ENCODE data around the gene ROR1. TPM values are rescaled to one million over a fixed set of nuclear protein-coding genes. Genes with fewer than 3 reads are reported as not detected.

Gene ROR1
- total RNA-seq, 3 donors from 2014 or later: 3.1 to 19.8 (median 3.4) TPM

- intact Hi-C loops (cut with DNase I, micrococcal nuclease): no loop called here
- no peaks in the 10 kb centered on the region for H3K36me3 ChIP-seq (ENCODE audit: low read depth)
- H3K4me3 ChIP-seq: no peak overlapping the region
- no peak for ATAC-seq
- no peak for DNase-seq
- no peaks in the 10 kb centered on the region for H3K4me1 ChIP-seq (ENCODE audit: low read depth)
- no peak for TF ChIP-seq CTCF (IDR thresholded peaks at IDR 0.05)
- no peaks in the 10 kb centered on the region for H3K9me3 ChIP-seq
Measured at GRCh38 chr1:64121766-64122385, 348.1 kb downstream of the ROR1 start.

- intact Hi-C loops (cut with DNase I, micrococcal nuclease): no loop called here
- ATAC-seq (no peak), DNase-seq (no peak)
- no peak for TF ChIP-seq CTCF (IDR thresholded peaks at IDR 0.05)
- H3K36me3 ChIP-seq (ENCODE audit: low read depth): no peaks in the 10 kb centered on the region
- no peaks in the 10 kb centered on the region for H3K9me3 ChIP-seq
- H3K4me1 ChIP-seq (ENCODE audit: low read depth): no peaks in the 10 kb centered on the region
- no peak overlapping the region for H3K4me3 ChIP-seq
Measured at GRCh38 chr1:64122588-64122987, 348.8 kb downstream of the ROR1 start.

GRCh38 chr1:64124704-64125440 lies 351.1 kb downstream of the ROR1 start:
- ATAC-seq: no peak
- TF ChIP-seq CTCF (IDR thresholded peaks at IDR 0.05): no peak
- intact Hi-C loops (cut with DNase I, micrococcal nuclease): no loop called here
- H3K4me3 ChIP-seq: no peak overlapping the region
- DNase-seq: no peak
- no peaks in the 10 kb centered on the region for H3K9me3 ChIP-seq
- no peaks in the 10 kb centered on the region for H3K4me1 ChIP-seq (ENCODE audit: low read depth)
- no peaks in the 10 kb centered on the region for H3K36me3 ChIP-seq (ENCODE audit: low read depth)

- Histone ChIP-seq H3K9me3 (no peaks in the 10 kb centered on the region), H3K36me3 (ENCODE audit: low read depth) (no peaks in the 10 kb centered on the region), H3K4me3 (no peak overlapping the region), H3K4me1 (ENCODE audit: low read depth) (no peaks in the 10 kb centered on the region)
- ATAC-seq (no peak), DNase-seq (no peak)
- intact Hi-C loops (cut with DNase I, micrococcal nuclease): no loop called here
- TF ChIP-seq CTCF (IDR thresholded peaks at IDR 0.05): no peak
Measured at GRCh38 chr1:64126581-64126980, 352.8 kb downstream of the ROR1 start.

GRCh38 chr1:64127297-64127696 lies 353.5 kb downstream of the ROR1 start:
- Histone ChIP-seq H3K36me3 (ENCODE audit: low read depth) (no peaks in the 10 kb centered on the region), H3K4me3 (no peak overlapping the region), H3K4me1 (ENCODE audit: low read depth) (no peaks in the 10 kb centered on the region), H3K9me3 (no peaks in the 10 kb centered on the region)
- ATAC-seq: no peak
- TF ChIP-seq CTCF (IDR thresholded peaks at IDR 0.05): no peak
- DNase-seq: no peak
- intact Hi-C loops (cut with DNase I, micrococcal nuclease): no loop called here

Measured in mucosa of descending colon (tissue), 3 donors.